Neuronal stem cell (in vitro differentiated cells): ENCODE data around the gene METTL17.

ENCODE experiments used
- DNase-seq: peaks from one replicate; pipeline ENCODE4 v3.0.0-alpha.2; 2013; ENCODE audit warnings: low spot score
- H2AFZ ChIP-seq: one replicate; pipeline ENCODE4 v1.6.1; 2013; ENCODE audit warnings: mild to moderate bottlenecking, low read length, inconsistent platforms
- H2AK5ac ChIP-seq: 2 replicates; pipeline ENCODE4 v1.6.1; 2013; ENCODE audit warnings: low read depth, mild to moderate bottlenecking, inconsistent platforms, low read length, moderate library complexity, mixed read lengths
- H2BK120ac ChIP-seq: 2 replicates; pipeline ENCODE4 v1.6.1; 2013; ENCODE audit warnings: low read depth, mild to moderate bottlenecking, inconsistent platforms, low read length, moderate library complexity, mixed read lengths
- H2BK12ac ChIP-seq: one replicate; pipeline ENCODE4 v1.6.1; 2013; ENCODE audit warnings: low read length, inconsistent platforms
- H2BK15ac ChIP-seq: 2 replicates; pipeline ENCODE4 v1.6.1; 2013; ENCODE audit warnings: mild to moderate bottlenecking, low read length, inconsistent platforms, mixed read lengths
- H2BK5ac ChIP-seq: one replicate; pipeline ENCODE4 v1.6.1; 2013; ENCODE audit warnings: inconsistent platforms, mild to moderate bottlenecking, low read length, moderate library complexity
- H3K14ac ChIP-seq: one replicate; pipeline ENCODE4 v1.6.1; 2013; ENCODE audit warnings: low read length, inconsistent platforms
- H3K18ac ChIP-seq: 2 replicates; pipeline ENCODE4 v1.6.1; 2013; ENCODE audit warnings: low read length, inconsistent platforms
- H3K23ac ChIP-seq: 2 replicates; pipeline ENCODE4 v1.6.1; 2013; ENCODE audit warnings: low read depth, mild to moderate bottlenecking, mixed read lengths, low read length, inconsistent platforms; ENCODE audit not compliant: poor library complexity
- H3K27ac ChIP-seq: replicated peaks from 3 replicates; pipeline ENCODE4 v1.5.1; 2013; ENCODE audit warnings: low read length, inconsistent platforms
- H3K27me3 ChIP-seq, 3 experiments: 2 replicates each; pipeline ENCODE4 v1.6.1; 2013; ENCODE audit warnings: low read length in 3 of 3, mild to moderate bottlenecking in 2 of 3, inconsistent platforms in 1 of 3, low read depth in 1 of 3, mixed read lengths in 1 of 3, moderate library complexity in 1 of 3; ENCODE audit not compliant: control insufficient read depth in 3 of 3, insufficient read depth in 3 of 3
- H3K36me3 ChIP-seq, 2 donors: replicated peaks in 1 of 2; 2 replicates each; pipeline ENCODE4 v1.6.1; 2013; ENCODE audit warnings: low read length in 2 of 2; ENCODE audit not compliant: control insufficient read depth in 2 of 2, insufficient read depth in 2 of 2
- H3K4ac ChIP-seq: 2 replicates; pipeline ENCODE4 v1.6.1; 2013; ENCODE audit warnings: inconsistent platforms, mild to moderate bottlenecking, low read length, moderate library complexity
- H3K4me1 ChIP-seq, 2 donors: 1 replicate in 1 of 2; 2 replicates in 1 of 2; pipeline ENCODE4 v1.6.1; 2013; ENCODE audit warnings: low read length in 2 of 2, low read depth in 1 of 2; ENCODE audit not compliant: control insufficient read depth in 2 of 2, insufficient read depth in 1 of 2
- H3K4me2 ChIP-seq: one replicate; pipeline ENCODE4 v1.6.1; 2013; ENCODE audit warnings: mild to moderate bottlenecking, low read length, inconsistent platforms; ENCODE audit not compliant: insufficient read depth, poor library complexity, severe bottlenecking
- H3K4me3 ChIP-seq, 2 donors: 2 replicates each; pipeline ENCODE4 v1.5.1; 2013; ENCODE audit warnings: low read length in 2 of 2, mild to moderate bottlenecking in 2 of 2, inconsistent platforms in 1 of 2, moderate library complexity in 1 of 2
- H3K79me1 ChIP-seq: one replicate; pipeline ENCODE4 v1.6.1; 2013; ENCODE audit warnings: low read depth, mild to moderate bottlenecking, inconsistent platforms, low read length, moderate library complexity
- H3K9ac ChIP-seq: one replicate; pipeline ENCODE4 v1.6.1; 2013; ENCODE audit warnings: mild to moderate bottlenecking, low read depth, low read length, inconsistent platforms; ENCODE audit not compliant: poor library complexity
- H3K9me3 ChIP-seq, 2 donors: replicated peaks in 1 of 2; 2 replicates each; pipeline versions ENCODE3 to v1.6.1; 2013; ENCODE audit warnings: low read length in 2 of 2, mild to moderate bottlenecking in 2 of 2, inconsistent platforms in 1 of 2, low read depth in 1 of 2, mixed read lengths in 1 of 2, moderate library complexity in 1 of 2; ENCODE audit not compliant: control insufficient read depth in 2 of 2, insufficient read depth in 1 of 2
- H4K8ac ChIP-seq: one replicate; pipeline ENCODE4 v1.6.1; 2013; ENCODE audit warnings: low read depth, mild to moderate bottlenecking, inconsistent platforms, low read length, moderate library complexity
- H4K91ac ChIP-seq: one replicate; pipeline ENCODE4 v1.6.1; 2013; ENCODE audit warnings: low read length, low read depth, mild to moderate bottlenecking, inconsistent platforms; ENCODE audit not compliant: poor library complexity
- WGBS, 2 donors: extraction: QIAGEN DNeasy Blood & Tissue Kit; methylation state at CpG; one replicate each; pipeline ENCODE4 v1.1.7; 2013; ENCODE audit warnings: missing lambda C conversion rate in 2 of 2, mixed read lengths in 1 of 2; ENCODE audit not compliant: insufficient read length in 2 of 2, insufficient replicate concordance in 1 of 2; ENCODE audit errors: extremely low coverage in 2 of 2; 5-methylcytosine and 5-hydroxymethylcytosine counted together

METTL17 gene

GRCh38 chr14:20970647-20970982 is 19.2 kb upstream of the METTL17 start:
- Histone ChIP-seq H3K4me1 (peaks cover 2 to 5% of the 10 kb centered on the region in 2 donors), H3K9ac (no peak overlapping the region), H4K8ac (no peak overlapping the region), H2BK120ac (no peak overlapping the region), H4K91ac (no peak overlapping the region), H3K14ac (no peak overlapping the region), H3K4ac (no peak overlapping the region), H3K36me3 (no peaks in the 10 kb centered on the region), H3K27ac (no peak overlapping the region), H3K4me3 (peak overlapping the region; percentile 61 to 94), H3K79me1 (no peaks in the 10 kb centered on the region), H3K4me2 (peak overlapping the region; percentile 96), H2AK5ac (no peak overlapping the region), H3K23ac (no peak overlapping the region), H3K9me3 (no peaks in the 10 kb centered on the region), H2BK5ac (no peak overlapping the region), H2AFZ (peak overlapping the region; percentile 98), H3K27me3 (peaks cover 0 to 29% (median 7%) of the 10 kb centered on the region in 3 experiments), H2BK15ac (no peak overlapping the region), H2BK12ac (no peak overlapping the region), H3K18ac (no peak overlapping the region)
- WGBS, 2 donors: no CpG with 5 or more reads among the region's 10 CpGs
- DNase-seq: no peak

- Histone ChIP-seq H3K4ac (no peak overlapping the region), H3K9me3 (no peaks in the 10 kb centered on the region), H2AK5ac (no peak overlapping the region), H2BK5ac (no peak overlapping the region), H3K9ac (peak overlapping the region; percentile 89), H3K79me1 (no peaks in the 10 kb centered on the region), H3K4me2 (peak overlapping the region; percentile 96), H3K4me1 (peaks cover 2 to 5% of the 10 kb centered on the region in 2 donors), H3K36me3 (no peaks in the 10 kb centered on the region), H3K4me3 (peak overlapping the region; percentile 61 to 94), H3K23ac (peak overlapping the region; percentile 70), H2BK15ac (no peak overlapping the region), H4K91ac (no peak overlapping the region), H4K8ac (no peak overlapping the region), H2BK120ac (no peak overlapping the region), H2AFZ (peak overlapping the region; percentile 98), H2BK12ac (no peak overlapping the region), H3K14ac (no peak overlapping the region), H3K27ac (peak overlapping the region; percentile 75), H3K27me3 (peaks cover 0 to 29% (median 7%) of the 10 kb centered on the region in 3 experiments), H3K18ac (peak overlapping the region; percentile 97)
- DNase-seq: peak; percentile 82
- no CpG with 5 or more reads among the region's 47 CpGs for WGBS, 2 donors
Measured at GRCh38 chr14:20970983-20971704, 18.6 kb upstream of the METTL17 start.

- Histone ChIP-seq H3K4me1 (peaks cover 2 to 5% of the 10 kb centered on the region in 2 donors), H3K36me3 (no peaks in the 10 kb centered on the region), H3K27ac (no peak overlapping the region), H3K23ac (no peak overlapping the region), H2BK5ac (no peak overlapping the region), H3K9me3 (no peaks in the 10 kb centered on the region), H3K4me3 (peak overlapping the region in 1 of 2 donors; percentile 61), H3K4me2 (peak overlapping the region; percentile 96), H2AK5ac (no peak overlapping the region), H3K18ac (peak overlapping the region; percentile 24), H2AFZ (peak overlapping the region; percentile 98), H2BK120ac (no peak overlapping the region), H4K8ac (no peak overlapping the region), H3K9ac (no peak overlapping the region), H4K91ac (no peak overlapping the region), H2BK12ac (no peak overlapping the region), H3K14ac (no peak overlapping the region), H3K4ac (no peak overlapping the region), H3K79me1 (no peaks in the 10 kb centered on the region), H3K27me3 (peaks cover 0 to 29% (median 7%) of the 10 kb centered on the region in 3 experiments), H2BK15ac (no peak overlapping the region)
- DNase-seq: no peak
- no CpG with 5 or more reads among the region's 8 CpGs for WGBS, 2 donors
Measured at GRCh38 chr14:20971705-20972021, 18.1 kb upstream of the METTL17 start.

DNA sequence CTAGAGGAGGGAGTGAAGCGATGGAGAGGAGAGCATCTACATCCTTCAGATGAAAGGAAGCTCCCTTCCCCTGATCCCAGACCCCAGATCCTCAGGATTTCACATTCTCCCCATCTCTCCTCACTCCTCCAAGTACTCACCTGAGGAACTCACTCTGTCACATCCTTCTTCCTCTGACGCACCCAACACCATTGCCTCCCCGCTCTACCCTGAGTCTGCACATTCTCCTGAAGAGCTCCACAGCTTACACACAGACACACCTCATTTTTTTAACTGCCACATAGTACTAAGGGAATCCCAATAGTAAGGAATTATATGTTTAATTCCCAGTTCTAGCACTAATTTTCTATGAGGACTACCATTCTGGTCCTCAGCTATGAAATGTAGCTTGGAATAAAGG is 16.3 kb upstream of the METTL17 start:
- H2BK12ac ChIP-seq: no peak overlapping the region
- no peak overlapping the region for H4K91ac ChIP-seq
- H2BK5ac ChIP-seq: no peak overlapping the region
- H3K9me3 ChIP-seq: no peaks in the 10 kb centered on the region
- H3K18ac ChIP-seq: no peak overlapping the region
- H3K79me1 ChIP-seq: no peaks in the 10 kb centered on the region
- no peak overlapping the region for H3K23ac ChIP-seq
- H3K4me2 ChIP-seq: no peak overlapping the region
- H3K27me3 ChIP-seq: peaks cover 0 to 26% (median 7%) of the 10 kb centered on the region in 3 experiments
- no peak overlapping the region for H4K8ac ChIP-seq
- H3K9ac ChIP-seq: no peak overlapping the region
- DNase-seq: no peak
- H3K27ac ChIP-seq: no peak overlapping the region
- no peak overlapping the region for H2AFZ ChIP-seq
- no peaks in the 10 kb centered on the region for H3K36me3 ChIP-seq
- no peak overlapping the region for H2AK5ac ChIP-seq
- no peak overlapping the region for H2BK120ac ChIP-seq
- WGBS, 2 donors: no CpG with 5 or more reads among the region's 3 CpGs
- no peak overlapping the region for H2BK15ac ChIP-seq
- H3K4ac ChIP-seq: no peak overlapping the region
- H3K4me1 ChIP-seq: peaks cover 2 to 5% of the 10 kb centered on the region in 2 donors
- no peak overlapping the region for H3K4me3 ChIP-seq
- H3K14ac ChIP-seq: no peak overlapping the region
